Testis (tissue), 3 donors: ENCODE data around the gene SECTM1. TPM values are rescaled to one million over a fixed set of nuclear protein-coding genes. Genes with fewer than 3 reads are reported as not detected.

Experiments
- DNase-seq: peaks from one replicate; pipeline ENCODE4 v3.0.0-alpha.2; 2019
- H3K27ac ChIP-seq, 2 donors: fragments of 200-600 bp; sonication (generic); one replicate each; pipeline ENCODE4 v1.5.1; 2019
- H3K27me3 ChIP-seq: fragments of 200-600 bp; sonication (generic); one replicate; pipeline ENCODE4 v1.5.1; 2019
- H3K36me3 ChIP-seq: fragments of 200-600 bp; sonication (generic); one replicate; pipeline ENCODE4 v1.5.1; 2017; ENCODE audit warnings: low read depth; ENCODE audit errors: missing control alignments
- H3K4me1 ChIP-seq: fragments of 200-600 bp; sonication (generic); one replicate; pipeline ENCODE4 v1.5.1; 2019
- H3K4me3 ChIP-seq, 2 donors: fragments of 200-600 bp; sonication (generic); one replicate each; pipeline ENCODE4 v1.5.1; 2017 to 2019
- H3K9me3 ChIP-seq: fragments of 200-600 bp; sonication (generic); one replicate; pipeline ENCODE4 v1.5.1; 2017
- CTCF ChIP-seq, 3 experiments: fragments of 450-650 bp in 2 of 3; fragments of 200-600 bp in 1 of 3; sonication (generic) in 1 of 3; IDR thresholded peaks; one replicate each; pipeline ENCODE4 v1.5.1; 2016 to 2019; ENCODE audit warnings: antibody characterized with exemption in 3 of 3, mild to moderate bottlenecking in 2 of 3, moderate library complexity in 1 of 3
- POLR2A ChIP-seq: fragments of 450-650 bp; IDR thresholded peaks from one replicate; pipeline ENCODE4 v1.6.1; 2017; ENCODE audit warnings: antibody characterized with exemption, mild to moderate bottlenecking, moderate library complexity
- WGBS, 2 donors: methylation state at CpG; one replicate each; pipeline ENCODE4 v1.1.5; 2018; 5-methylcytosine and 5-hydroxymethylcytosine counted together
- intact Hi-C: fragments of 100-400 bp; cut with DNase I; formaldehyde crosslinking; loops from one replicate; pipeline ENCODE4 v1.15.1; 2023; ENCODE audit warnings: low total_unique reads
- polyA plus RNA-seq: library from polyadenylated mRNA; stranded (reverse); fragments of 350-450 nt; fragmentation: Illumina TruSeq; extraction: RNeasy Lipid Tissue Mini Kit (QIAGEN cat#74804); gene quantifications from one replicate; pipeline ENCODE4 v1.2.3, GENCODE V29; 2014; ENCODE audit warnings: low read depth, low replicate concordance; ENCODE audit not compliant: insufficient read depth
- total RNA-seq, 2 donors: library from RNA; depleted of rRNA; stranded (reverse); fragments of >200 nt; gene quantifications; one replicate each; pipeline ENCODE4 v1.2.3, GENCODE V29; 2016

Gene SECTM1
- total and polyA plus RNA-seq, 3 donors from 2014 or later = 0.55 to 9.3 (median 5.9) TPM

- H3K27me3 ChIP-seq = no peaks in the 10 kb centered on the region
- H3K36me3 ChIP-seq = no peaks in the 10 kb centered on the region
- peaks cover 27% of the 10 kb centered on the region for H3K4me1 ChIP-seq
- H3K27ac ChIP-seq = peak overlapping the region; percentile 41 to 78
- intact Hi-C loops = no loop called here
- H3K9me3 ChIP-seq = no peaks in the 10 kb centered on the region
- DNase-seq = no peak
- TF ChIP-seq POLR2A = no peak
- TF ChIP-seq CTCF (IDR thresholded peaks at IDR 0.05) = no peak
- peak overlapping the region; percentile 44 to 68 for H3K4me3 ChIP-seq
- WGBS, 2 donors = 58 to 67% methylated on average over 9 to 24 of the region's 25 CpGs
These were observed 647 bp upstream of the SECTM1 start for GRCh38 chr17:82334204-82334621.

GRCh38 chr17:82332669-82333278 is 792 bp downstream of the SECTM1 start:
- Histone ChIP-seq H3K27ac (peak overlapping the region in 1 of 2 donors; percentile 41), H3K27me3 (no peaks in the 10 kb centered on the region), H3K36me3 (no peaks in the 10 kb centered on the region), H3K9me3 (no peaks in the 10 kb centered on the region), H3K4me1 (peaks cover 27% of the 10 kb centered on the region), H3K4me3 (peak overlapping the region; percentile 44 to 68)
- TF ChIP-seq CTCF (IDR thresholded peaks at IDR 0.05) (no peak), POLR2A (no peak)
- DNase-seq = peak; percentile 53
- 12 to 20% methylated on average over 2 to 31 of the region's 32 CpGs for WGBS, 2 donors
- intact Hi-C loops = no loop called here

GRCh38 chr17:82331345-82331939 is 2.1 kb downstream of the SECTM1 start:
- H3K27me3 ChIP-seq = no peaks in the 10 kb centered on the region
- WGBS, 2 donors = 90 to 94% methylated on average over 25 of the region's 25 CpGs

GRCh38 chr17:82330322-82331239 is 3.0 kb downstream of the SECTM1 start:
- WGBS, 2 donors = 57 to 78% methylated on average over 17 to 28 of the region's 28 CpGs
- Histone ChIP-seq H3K27me3 (no peaks in the 10 kb centered on the region), H3K4me1 (peaks cover 27% of the 10 kb centered on the region), H3K9me3 (no peaks in the 10 kb centered on the region), H3K36me3 (no peaks in the 10 kb centered on the region), H3K27ac (no peak overlapping the region), H3K4me3 (no peak overlapping the region)
- DNase-seq = peak; percentile 44
- no peak for TF ChIP-seq POLR2A
- no peak for TF ChIP-seq CTCF (IDR thresholded peaks at IDR 0.05)
- intact Hi-C loops = no loop called here

More at GRCh38 chr17:82331345-82331939, 2.1 kb downstream of the SECTM1 start:
- no peak for DNase-seq
- Histone ChIP-seq H3K4me3 (no peak overlapping the region), H3K4me1 (peaks cover 27% of the 10 kb centered on the region), H3K9me3 (no peaks in the 10 kb centered on the region), H3K36me3 (no peaks in the 10 kb centered on the region), H3K27ac (no peak overlapping the region)
- no peak for TF ChIP-seq CTCF (IDR thresholded peaks at IDR 0.05)
- TF ChIP-seq POLR2A = no peak
- intact Hi-C loops = no loop called here
